Right atrium auricular region (tissue), 2 donors: Measurements from ENCODE around the gene CD300E. TPM values are rescaled to one million over a fixed set of nuclear protein-coding genes. Genes with fewer than 3 reads are reported as not detected.

Source experiments
- DNase-seq: peaks from one replicate; pipeline ENCODE4 v3.0.0-alpha.2; 2019; ENCODE audit warnings: low spot score
- H3K27ac ChIP-seq, 2 donors: fragments of 200-600 bp; sonication (generic); 1 replicate in 1 of 2; 2 replicates in 1 of 2; pipeline ENCODE4 v1.5.1; 2016 to 2019
- H3K27me3 ChIP-seq, 2 donors: fragments of 200-600 bp; sonication (generic); one replicate each; pipeline versions ENCODE4 v1.5.1 to v1.6.0; 2017 to 2019
- H3K36me3 ChIP-seq: fragments of 200-600 bp; sonication (generic); one replicate; pipeline ENCODE4 v1.5.1; 2016
- H3K4me1 ChIP-seq, 2 donors: fragments of 200-600 bp; sonication (generic); one replicate each; pipeline versions ENCODE4 v1.5.1 to v1.6.0; 2017 to 2019
- H3K4me3 ChIP-seq, 2 donors: fragments of 200-600 bp; sonication (generic); 1 replicate in 1 of 2; 2 replicates in 1 of 2; pipeline ENCODE4 v1.5.1; 2017 to 2019; ENCODE audit warnings: mild to moderate bottlenecking in 1 of 2, moderate library complexity in 1 of 2
- H3K9me3 ChIP-seq, 2 donors: fragments of 200-600 bp; sonication (generic); one replicate each; pipeline ENCODE4 v1.5.1; 2019
- CTCF ChIP-seq, 2 donors: fragments of 200-600 bp; sonication (generic); IDR thresholded peaks; one replicate each; pipeline ENCODE4 v1.5.1; 2019; ENCODE audit warnings: antibody characterized with exemption in 2 of 2
- total RNA-seq, 2 donors: library from RNA; depleted of rRNA; stranded (reverse); fragments of >200 nt; gene quantifications; one replicate each; pipeline ENCODE4 v1.1.0, GENCODE V29; 2016

The CD300E gene
- total RNA-seq, 2 donors from 2014 or later = 0.52 to 1.0 TPM

DNA sequence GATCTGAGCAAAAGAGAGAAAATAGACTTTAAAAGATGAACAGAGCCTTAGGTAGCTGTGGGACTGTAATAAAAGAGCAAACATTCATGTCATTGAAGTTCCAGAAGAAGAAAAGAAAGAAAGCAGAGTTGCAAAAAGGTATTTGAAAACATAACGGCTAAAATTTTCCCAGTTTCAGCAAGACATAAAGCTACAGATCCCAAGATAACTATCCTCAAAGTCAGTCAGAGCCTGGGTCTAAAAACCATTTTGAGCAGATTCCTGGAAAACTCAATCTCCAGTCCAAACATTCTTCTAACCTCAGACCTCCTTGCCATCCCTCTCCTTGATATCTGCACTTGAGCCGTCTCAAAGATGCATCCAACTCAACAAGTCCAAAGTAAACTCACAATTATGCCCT lies 20.9 kb upstream of the CD300E start:
- no peak for DNase-seq
- H3K27me3 ChIP-seq = no peaks in the 10 kb centered on the region
- H3K9me3 ChIP-seq = no peaks in the 10 kb centered on the region
- no peak overlapping the region for H3K27ac ChIP-seq
- no peak for TF ChIP-seq CTCF (IDR thresholded peaks at IDR 0.05)
- no peaks in the 10 kb centered on the region for H3K4me1 ChIP-seq
- H3K36me3 ChIP-seq = no peaks in the 10 kb centered on the region
- H3K4me3 ChIP-seq = no peak overlapping the region

DNA sequence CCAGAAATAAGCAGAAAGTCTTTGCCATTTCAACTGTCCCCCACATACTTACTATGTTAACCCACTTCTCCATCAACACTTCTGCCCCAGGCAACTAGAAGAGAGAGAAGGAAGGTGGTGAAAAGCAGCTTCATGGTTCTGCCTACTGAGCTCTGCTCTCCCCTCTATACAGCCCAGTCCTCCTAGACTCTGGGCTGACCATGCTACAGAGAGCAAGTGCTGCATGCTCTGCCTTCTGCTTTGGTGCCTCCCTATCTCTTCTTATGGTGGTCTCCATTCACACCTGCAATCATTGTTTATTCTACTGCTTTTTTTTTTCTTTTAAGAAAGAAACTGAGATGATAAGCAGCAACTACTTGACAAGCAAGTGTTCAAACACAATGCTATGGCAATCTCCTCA lies 20.3 kb upstream of the CD300E start:
- TF ChIP-seq CTCF (IDR thresholded peaks at IDR 0.05) = no peak
- no peak overlapping the region for H3K4me3 ChIP-seq
- H3K27ac ChIP-seq = no peak overlapping the region
- no peaks in the 10 kb centered on the region for H3K4me1 ChIP-seq
- no peak for DNase-seq
- H3K9me3 ChIP-seq = no peaks in the 10 kb centered on the region
- no peaks in the 10 kb centered on the region for H3K36me3 ChIP-seq
- no peaks in the 10 kb centered on the region for H3K27me3 ChIP-seq

DNA sequence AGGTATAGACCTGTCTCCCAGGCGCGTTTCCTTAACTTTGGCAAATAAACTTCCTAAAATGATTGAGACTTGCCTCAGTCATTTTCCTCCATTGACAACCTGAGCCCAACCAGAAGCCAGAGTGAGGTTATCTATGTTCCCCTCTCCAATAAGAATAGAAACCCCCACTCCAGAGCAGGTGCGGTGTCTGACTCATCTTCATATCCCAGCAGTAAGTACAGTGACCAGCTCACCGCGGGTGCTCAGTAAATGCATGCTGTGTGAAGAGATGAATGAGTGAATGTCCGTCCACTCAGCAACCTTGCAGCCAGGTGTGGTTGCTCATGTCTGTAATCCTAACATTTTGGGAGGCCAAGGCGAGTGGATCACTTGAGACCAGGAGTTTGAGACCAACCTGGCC lies 19.5 kb upstream of the CD300E start:
- Histone ChIP-seq H3K36me3 (no peaks in the 10 kb centered on the region), H3K27ac (no peak overlapping the region), H3K27me3 (no peaks in the 10 kb centered on the region), H3K4me1 (no peaks in the 10 kb centered on the region), H3K4me3 (no peak overlapping the region), H3K9me3 (no peaks in the 10 kb centered on the region)
- TF ChIP-seq CTCF (IDR thresholded peaks at IDR 0.05) = no peak
- no peak for DNase-seq

DNA sequence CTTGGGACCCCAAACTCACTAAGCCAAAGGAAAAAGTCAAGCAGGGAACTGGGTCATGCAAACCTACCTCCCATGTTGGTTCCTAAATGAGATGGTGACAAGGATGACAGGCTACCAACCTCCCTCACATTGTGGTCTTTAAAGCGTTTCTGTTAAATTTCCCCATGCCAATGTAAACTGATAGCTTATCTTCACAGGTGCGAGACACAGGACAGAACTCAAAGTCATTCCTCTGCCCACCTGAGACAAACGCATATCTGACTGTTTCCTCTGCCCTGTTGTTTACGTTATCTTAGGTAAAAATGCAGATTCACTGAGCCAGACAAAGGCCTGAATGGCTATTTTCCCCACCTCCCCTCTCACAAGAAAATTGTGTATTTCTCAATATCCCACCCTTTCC lies 19.0 kb upstream of the CD300E start:
- no peak overlapping the region for H3K4me3 ChIP-seq
- no peaks in the 10 kb centered on the region for H3K27me3 ChIP-seq
- no peaks in the 10 kb centered on the region for H3K36me3 ChIP-seq
- no peak overlapping the region for H3K27ac ChIP-seq
- no peak for DNase-seq
- H3K9me3 ChIP-seq = no peaks in the 10 kb centered on the region
- no peak for TF ChIP-seq CTCF (IDR thresholded peaks at IDR 0.05)
- H3K4me1 ChIP-seq = no peaks in the 10 kb centered on the region

- H3K27me3 ChIP-seq = no peaks in the 10 kb centered on the region
- H3K36me3 ChIP-seq = no peaks in the 10 kb centered on the region
- H3K4me1 ChIP-seq = no peaks in the 10 kb centered on the region
- no peak overlapping the region for H3K27ac ChIP-seq
- H3K9me3 ChIP-seq = no peaks in the 10 kb centered on the region
- no peak for TF ChIP-seq CTCF (IDR thresholded peaks at IDR 0.05)
- H3K4me3 ChIP-seq = no peak overlapping the region
- DNase-seq = no peak
Measured at GRCh38 chr17:74641958-74642298, 18.4 kb upstream of the CD300E start.

DNA sequence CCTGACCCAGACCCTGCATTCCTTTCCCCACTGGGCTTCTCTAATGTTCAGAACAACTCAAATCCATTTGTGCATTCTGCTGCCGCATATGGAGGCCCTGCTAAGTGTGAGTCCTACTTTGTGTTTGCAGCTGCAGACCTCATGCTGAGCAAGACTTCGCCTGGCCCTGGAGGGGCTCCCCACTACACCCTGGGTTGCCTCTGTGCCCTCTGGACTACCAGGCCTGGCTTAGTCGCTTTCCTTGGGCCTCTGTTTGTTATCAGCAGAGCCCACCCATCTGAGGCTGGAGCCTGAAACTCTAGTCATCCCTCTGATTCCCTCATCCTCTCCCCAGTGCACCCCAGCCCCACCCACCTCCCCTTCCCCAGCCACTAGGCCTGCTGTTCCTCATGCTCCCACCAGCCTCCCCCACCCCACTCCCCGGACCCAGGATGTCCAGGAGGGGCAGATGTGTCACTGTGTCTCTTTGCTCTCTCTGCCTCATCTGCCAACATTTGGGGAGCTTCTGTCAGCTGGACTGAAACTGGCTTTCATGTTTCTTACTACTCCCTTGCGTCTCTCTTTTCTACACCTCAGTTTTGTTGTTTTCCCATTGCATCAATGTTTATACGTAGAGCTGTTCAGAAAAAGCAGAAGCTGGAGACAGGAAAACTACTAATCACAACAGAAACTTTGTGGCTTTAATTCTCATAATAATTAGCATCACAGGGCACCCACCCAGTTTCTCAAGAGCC lies 17.9 kb upstream of the CD300E start:
- DNase-seq = no peak
- TF ChIP-seq CTCF (IDR thresholded peaks at IDR 0.05) = no peak
- no peak overlapping the region for H3K27ac ChIP-seq

More for the DNA sequence above, 17.9 kb upstream of the CD300E start:
- H3K4me1 ChIP-seq = no peaks in the 10 kb centered on the region
- no peak overlapping the region for H3K4me3 ChIP-seq
- H3K9me3 ChIP-seq = no peaks in the 10 kb centered on the region
- H3K36me3 ChIP-seq = no peaks in the 10 kb centered on the region
- no peaks in the 10 kb centered on the region for H3K27me3 ChIP-seq
